GM12878 (cell line): ENCODE data around the gene RRAD.

Experiments
- CREB1 ChIP-seq: IDR thresholded peaks from 2 replicates; pipeline ENCODE4 v1.6.1; 2012; ENCODE audit warnings: low read depth, mild to moderate bottlenecking, inconsistent platforms
- CREM ChIP-seq: IDR thresholded peaks from 2 replicates; pipeline ENCODE4 v1.6.1; 2014; ENCODE audit warnings: antibody characterized with exemption, low read depth
- CTCF ChIP-seq, 3 experiments: IDR thresholded peaks in 2 of 3; conservative IDR thresholded peaks in 1 of 3; 2 replicates each; pipeline ENCODE4 v1.5.1; 2011; ENCODE audit warnings: low read depth in 3 of 3, low read length in 3 of 3, mild to moderate bottlenecking in 3 of 3, control low read depth in 2 of 3, moderate library complexity in 2 of 3, inconsistent platforms in 1 of 3, mixed read lengths in 1 of 3; ENCODE audit not compliant: control insufficient read depth in 2 of 3, insufficient read depth in 1 of 3; ENCODE audit errors: extremely low read depth in 1 of 3
- EED ChIP-seq: sonication (generic); IDR thresholded peaks from 2 replicates; pipeline ENCODE4 v1.6.1; 2016; ENCODE audit warnings: antibody characterized with exemption, low read depth
- EGR1 ChIP-seq, 2 experiments: IDR thresholded peaks; 1 replicate in 1 of 2; 2 replicates in 1 of 2; pipeline ENCODE4 v1.6.1; 2011 to 2012; ENCODE audit warnings: low read depth in 2 of 2, low read length in 2 of 2, borderline replicate concordance in 1 of 2, mild to moderate bottlenecking in 1 of 2, moderate library complexity in 1 of 2
- EZH2 ChIP-seq: IDR thresholded peaks from 2 replicates; pipeline ENCODE4 v1.6.1; 2012; ENCODE audit warnings: low read depth, mild to moderate bottlenecking, control low read depth, inconsistent platforms, low read length, borderline replicate concordance; ENCODE audit not compliant: control insufficient read depth
- FOXK2 ChIP-seq: fragments of 450-650 bp; IDR thresholded peaks from 2 replicates; pipeline ENCODE4 v1.6.1; 2017; ENCODE audit warnings: mild to moderate bottlenecking, moderate library complexity
- POLR2A ChIP-seq: IDR thresholded peaks from 2 replicates; pipeline ENCODE4 v1.6.1; 2011; ENCODE audit warnings: low read depth, mild to moderate bottlenecking, low read length
- POLR2AphosphoS5 ChIP-seq: IDR thresholded peaks from 2 replicates; pipeline ENCODE4 v1.6.1; 2011; ENCODE audit warnings: mild to moderate bottlenecking, low read length, inconsistent platforms
- RAD21 ChIP-seq: IDR thresholded peaks from 2 replicates; pipeline ENCODE4 v1.6.1; 2011; ENCODE audit warnings: mild to moderate bottlenecking, low read depth, low read length, moderate library complexity; ENCODE audit not compliant: insufficient read depth
- RFX5 ChIP-seq: IDR thresholded peaks from 2 replicates; pipeline ENCODE4 v1.6.1; 2011; ENCODE audit warnings: low read depth, low read length, improper control_type of control experiment
- SMC3 ChIP-seq: IDR thresholded peaks from 2 replicates; pipeline ENCODE4 v1.6.1; 2011; ENCODE audit warnings: low read length, improper control_type of control experiment, borderline replicate concordance
- ZNF217 ChIP-seq: fragments of 450-650 bp; IDR thresholded peaks from 2 replicates; pipeline ENCODE4 v1.6.1; 2017; ENCODE audit warnings: antibody characterized with exemption, mild to moderate bottlenecking

DNA sequence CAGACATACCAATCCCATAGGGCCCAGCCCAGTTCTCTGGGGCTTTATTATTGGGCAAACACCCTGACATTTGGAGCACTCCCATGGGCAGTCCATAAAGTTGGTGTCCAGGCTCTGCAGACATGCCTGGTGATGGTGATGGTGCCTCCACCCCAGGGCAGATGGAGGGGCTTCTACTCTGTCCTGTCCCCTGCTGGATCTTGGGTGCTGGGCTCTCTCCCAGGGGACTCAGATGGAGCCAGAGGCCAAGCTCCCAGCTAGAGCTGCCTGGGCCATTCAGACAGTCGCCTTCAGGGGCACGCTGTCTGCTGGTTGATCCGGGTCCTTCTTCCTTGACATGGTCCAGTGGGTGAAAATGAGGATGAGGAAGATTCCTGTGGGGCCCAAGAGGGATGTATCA lies 17.2 kb downstream of the RRAD start:
- TF ChIP-seq EGR1 (IDR thresholded peaks at IDR 0.05; ENCODE audit: borderline replicate concordance in 1 of 2, low read depth in 2 of 2, low read length in 2 of 2) (no peak), POLR2A (no peak), POLR2AphosphoS5 (no peak), EZH2 (no peak), CREM (no peak), EED (no peak), CREB1 (no peak), ZNF217 (no peak), RFX5 (no peak), SMC3 (no peak), FOXK2 (no peak), CTCF (IDR thresholded peaks at IDR 0.05 in 2 of 3, conservative IDR thresholded peaks at IDR 0.05 in 1 of 3; ENCODE audit: control insufficient read depth in 2 of 3, extremely low read depth in 1 of 3, insufficient read depth in 1 of 3, low read depth in 3 of 3, low read length in 3 of 3) (no peak), RAD21 (no peak)
